HCT116 (cell line): ENCODE measurements around the gene MAN2B2. TPM values are rescaled to one million over a fixed set of nuclear protein-coding genes. Genes with fewer than 3 reads are reported as not detected.

Experiments
- ATAC-seq: fragments of 200-7000 bp; cut with Tn5 transposase; 2 replicates; pipeline ENCODE4 v1.9.1; 2020; ENCODE audit warnings: mild to moderate bottlenecking, moderate library complexity
- BruUV-seq: library from RNA; stranded (reverse); fragments of 400-500 nt; replicated peaks from 2 replicates; lab custom pipeline; 2021; lab: Mats Ljungman, UMichigan
- CTCF ChIA-PET: fragments of 300-600 bp; sonication (Branson Sonifier 250); formaldehyde crosslinking; loops from one replicate; lab custom pipeline; 2021; ENCODE audit warnings: antibody characterized with exemption; lab: Charles Lee
- POLR2A ChIA-PET: fragments of 300-600, 350-600 bp; sonication (Branson Sonifier 250); formaldehyde crosslinking; loops from one replicate; lab custom pipeline; 2021; ENCODE audit warnings: antibody characterized with exemption; lab: Charles Lee
- RAD21 ChIA-PET, 2 experiments: fragments of 300-600 bp; sonication (Branson Sonifier 250); formaldehyde crosslinking; loops; one replicate each; lab custom pipeline; 2023; ENCODE audit warnings: low total read pairs in 2 of 2; ENCODE audit not compliant: uncharacterized antibody in 2 of 2, unreplicated experiment in 2 of 2, low non-redundant PET in 1 of 2; lab: Charles Lee
- DNase-seq: peaks from one replicate; pipeline ENCODE4 v3.0.0-alpha.2; 2010; ENCODE audit warnings: low read depth, low spot score
- H2AFZ ChIP-seq: fragments of 200-600 bp; shearing (Covaris generic), sonication (generic); 2 replicates; pipeline ENCODE4 v1.6.1; 2017; ENCODE audit warnings: low read depth, mixed run types, mixed read lengths, antibody characterized with exemption, low read length; ENCODE audit not compliant: poor library complexity, severe bottlenecking
- H3K27ac ChIP-seq: 2 replicates; pipeline ENCODE4 v1.5.1; 2012; ENCODE audit warnings: low read depth, low read length
- H3K27me3 ChIP-seq: fragments of 200-600 bp; sonication (generic); 2 replicates; pipeline ENCODE4 v1.6.1; 2016; ENCODE audit warnings: mixed run types, low read length, mixed read lengths; ENCODE audit not compliant: insufficient read depth
- H3K36me3 ChIP-seq, 2 experiments: fragments of 200-500 bp in 1 of 2; fragments of 200-600 bp in 1 of 2; sonication (Bioruptor generic) in 1 of 2; sonication (generic) in 1 of 2; 2 replicates each; pipeline versions ENCODE4 v1.5.1 to v1.6.1; 2014 to 2016; ENCODE audit warnings: low read length in 2 of 2, inconsistent platforms in 1 of 2, mixed read lengths in 1 of 2, mixed run types in 1 of 2; ENCODE audit not compliant: insufficient read depth in 2 of 2, control insufficient read depth in 1 of 2
- H3K4me1 ChIP-seq, 2 experiments: fragments of 200-600 bp in 1 of 2; sonication (generic) in 1 of 2; 2 replicates each; pipeline versions ENCODE4 v1.5.1 to v1.6.1; 2012 to 2017; ENCODE audit warnings: low read length in 2 of 2, inconsistent platforms in 1 of 2, mild to moderate bottlenecking in 1 of 2, mixed read lengths in 1 of 2, mixed run types in 1 of 2, moderate library complexity in 1 of 2; ENCODE audit not compliant: insufficient read depth in 2 of 2, control insufficient read depth in 1 of 2
- H3K4me2 ChIP-seq: fragments of 200-600 bp; sonication (generic); 2 replicates; pipeline ENCODE4 v1.6.1; 2017; ENCODE audit warnings: mixed run types, low read length, mixed read lengths
- H3K4me3 ChIP-seq, 2 experiments: fragments of 200-600 bp in 1 of 2; sonication (generic) in 1 of 2; replicated peaks in 1 of 2; 2 replicates each; pipeline ENCODE4 v1.5.1; 2011 to 2016; ENCODE audit warnings: low read length in 2 of 2, control low read depth in 1 of 2, low read depth in 1 of 2, mild to moderate bottlenecking in 1 of 2, mixed read lengths in 1 of 2, mixed run types in 1 of 2
- H3K79me2 ChIP-seq: fragments of 200-600 bp; sonication (generic); 2 replicates; pipeline ENCODE4 v1.6.1; 2017; ENCODE audit warnings: mild to moderate bottlenecking, mixed run types, low read length, moderate library complexity, mixed read lengths; ENCODE audit not compliant: insufficient read depth
- H3K9ac ChIP-seq: fragments of 200-600 bp; sonication (generic); 2 replicates; pipeline ENCODE4 v1.6.1; 2016; ENCODE audit warnings: low read length, mixed read lengths
- H3K9me2 ChIP-seq: fragments of 200-600 bp; sonication (generic), shearing (Covaris generic); 2 replicates; pipeline ENCODE4 v1.6.1; 2017; ENCODE audit warnings: mixed run types, mild to moderate bottlenecking, moderate library complexity; ENCODE audit not compliant: insufficient read depth
- H3K9me3 ChIP-seq, 2 experiments: fragments of 200-500 bp in 1 of 2; fragments of 200-600 bp in 1 of 2; sonication (Bioruptor generic) in 1 of 2; sonication (generic) in 1 of 2; 2 replicates each; pipeline ENCODE4 v1.6.1; 2014 to 2017; ENCODE audit warnings: low read length in 2 of 2, mixed read lengths in 2 of 2, inconsistent platforms in 1 of 2, low read depth in 1 of 2, mild to moderate bottlenecking in 1 of 2, mixed run types in 1 of 2, moderate library complexity in 1 of 2; ENCODE audit not compliant: control insufficient read depth in 1 of 2, insufficient read depth in 1 of 2
- H4K20me1 ChIP-seq: fragments of 200-600 bp; sonication (generic), shearing (Covaris generic); 2 replicates; pipeline ENCODE4 v1.6.1; 2017; ENCODE audit warnings: mixed run types, mild to moderate bottlenecking, moderate library complexity; ENCODE audit not compliant: insufficient read depth
- CTCF ChIP-seq, 3 experiments: fragments of 200-600 bp in 1 of 3; sonication (generic) in 1 of 3; IDR thresholded peaks in 2 of 3; conservative IDR thresholded peaks in 1 of 3; 2 replicates each; pipeline ENCODE4 v1.5.1; 2012 to 2017; ENCODE audit warnings: low read depth in 2 of 3, low read length in 2 of 3, antibody characterized with exemption in 1 of 3, borderline replicate concordance in 1 of 3, control low read depth in 1 of 3, mild to moderate bottlenecking in 1 of 3, mixed read lengths in 1 of 3, mixed run types in 1 of 3, moderate library complexity in 1 of 3; ENCODE audit not compliant: insufficient read depth in 1 of 3
- EGR1 ChIP-seq: IDR thresholded peaks from 2 replicates; pipeline ENCODE4 v1.6.1; 2012; ENCODE audit warnings: low read depth
- ELF1 ChIP-seq: IDR thresholded peaks from 2 replicates; pipeline ENCODE4 v1.6.1; 2012; ENCODE audit warnings: low read depth, borderline replicate concordance
- EZH2 ChIP-seq: fragments of 200-600 bp; sonication (generic); IDR thresholded peaks from 2 replicates; pipeline ENCODE4 v1.6.1; 2017; ENCODE audit warnings: antibody characterized with exemption, mixed run types
- EZH2phosphoT487 ChIP-seq: fragments of 200-600 bp; IDR thresholded peaks from 2 replicates; pipeline ENCODE4 v1.6.1; 2018; ENCODE audit warnings: antibody characterized with exemption, borderline replicate concordance
- FOSL1 ChIP-seq: IDR thresholded peaks from 2 replicates; pipeline ENCODE4 v1.6.1; 2012; ENCODE audit warnings: low read depth
- MAX ChIP-seq: IDR thresholded peaks from 2 replicates; pipeline ENCODE4 v1.6.1; 2012
- RAD21 ChIP-seq: IDR thresholded peaks from 2 replicates; pipeline ENCODE4 v1.6.1; 2012; ENCODE audit warnings: low read depth, mild to moderate bottlenecking
- SP1 ChIP-seq: IDR thresholded peaks from 2 replicates; pipeline ENCODE4 v1.6.1; 2012; ENCODE audit warnings: low read depth
- SRF ChIP-seq: IDR thresholded peaks from 2 replicates; pipeline ENCODE4 v1.6.1; 2012; ENCODE audit warnings: low read depth
- TCF7L2 ChIP-seq: IDR thresholded peaks from 2 replicates; pipeline ENCODE4 v1.7.0; 2011; ENCODE audit warnings: borderline replicate concordance, inconsistent platforms; ENCODE audit not compliant: insufficient read depth, insufficient read length; ENCODE audit errors: extremely low read depth
- YY1 ChIP-seq: IDR thresholded peaks from 2 replicates; pipeline ENCODE4 v1.6.1; 2011; ENCODE audit warnings: low read length, low read depth, moderate library complexity, mild to moderate bottlenecking; ENCODE audit not compliant: insufficient replicate concordance; ENCODE audit errors: extremely low read depth
- ZBTB33 ChIP-seq: IDR thresholded peaks from 2 replicates; pipeline ENCODE4 v1.6.1; 2011; ENCODE audit warnings: mild to moderate bottlenecking, low read length, moderate library complexity; ENCODE audit not compliant: insufficient replicate concordance; ENCODE audit errors: extremely low read depth
- ZFX ChIP-seq: fragments of 450-650 bp; IDR thresholded peaks from 2 replicates; pipeline ENCODE4 v1.6.1; 2017
- intact Hi-C: fragments of 100-400 bp; cut with micrococcal nuclease; formaldehyde crosslinking; loops from 2 replicates; pipeline ENCODE4 v1.10.0; 2022
- total RNA-seq: library from RNA; stranded (reverse); gene quantifications from one replicate; pipeline ENCODE4 v1.2.1, GENCODE V29; 2021; ENCODE audit not compliant: unreplicated experiment

MAN2B2 gene
- total RNA-seq, 1 experiment from 2014 or later, result 18.0 TPM

GRCh38 chr4:6641164-6641970 lies 66.4 kb downstream of the MAN2B2 start:
- intact Hi-C loops, result no loop called here
- DNase-seq (no peak), ATAC-seq (peak; percentile 7)
- ChIA-PET CTCF (no interaction called here), RAD21 (no interaction called here), POLR2A (interaction anchor here (2.8 kb wide), 1 partner anchor 32 kb away, joined by 18 read pairs; a partner anchor contains a TSS)
- Histone ChIP-seq H3K27ac (peak overlapping the region; percentile 88), H3K36me3 (peaks cover 9 to 21% of the 10 kb centered on the region in 2 experiments; a peak in 3 of 4 replicates), H3K9me2 (no peaks in the 10 kb centered on the region), H3K9me3 (no peaks in the 10 kb centered on the region), H3K4me1 (peaks cover 10 to 13% of the 10 kb centered on the region in 2 experiments), H3K9ac (peak overlapping the region; percentile 96), H3K27me3 (no peaks in the 10 kb centered on the region), H3K4me3 (peak overlapping the region; percentile 97 to 99), H4K20me1 (no peaks in the 10 kb centered on the region), H2AFZ (no peak overlapping the region), H3K4me2 (peak overlapping the region; percentile 97), H3K79me2 (peaks cover 30% of the 10 kb centered on the region)
- no TSS peak for BruUV-seq
- TF ChIP-seq ELF1 (no peak), ZFX (peak; percentile 66; the same call in 1 of the 2 replicates)

GRCh38 chr4:6641971-6642320 lies 67.0 kb downstream of the MAN2B2 start:
- H3K4me1 ChIP-seq, result peaks cover 10 to 13% of the 10 kb centered on the region in 2 experiments
- H3K79me2 ChIP-seq, result peaks cover 30% of the 10 kb centered on the region
- H3K9me2 ChIP-seq, result no peaks in the 10 kb centered on the region
- peak overlapping the region; percentile 97 to 99 for H3K4me3 ChIP-seq
- H4K20me1 ChIP-seq, result no peaks in the 10 kb centered on the region
- RAD21 ChIA-PET, result no interaction called here
- H3K9ac ChIP-seq, result peak overlapping the region; percentile 96
- POLR2A ChIA-PET, result interaction anchor here (2.8 kb wide), 1 partner anchor 31 kb away, joined by 18 read pairs; a partner anchor contains a TSS
- no peaks in the 10 kb centered on the region for H3K9me3 ChIP-seq
- no peak overlapping the region for H3K27ac ChIP-seq
- no peak overlapping the region for H2AFZ ChIP-seq
- H3K4me2 ChIP-seq, result peak overlapping the region; percentile 97
- no peak for TF ChIP-seq ELF1
- TF ChIP-seq CTCF (IDR thresholded peaks at IDR 0.05 in 2 of 3, conservative IDR thresholded peaks at IDR 0.05 in 1 of 3; ENCODE audit: borderline replicate concordance in 1 of 3, insufficient read depth in 1 of 3, low read depth in 2 of 3, low read length in 2 of 3), result no peak
- TF ChIP-seq EGR1, result no peak
- TF ChIP-seq FOSL1, result no peak
- TF ChIP-seq TCF7L2, result no peak
- TF ChIP-seq SRF, result no peak
- TF ChIP-seq ZFX, result no peak
- no peak for TF ChIP-seq YY1
- TF ChIP-seq EZH2, result no peak
- no peak for TF ChIP-seq EZH2phosphoT487
- TF ChIP-seq SP1, result no peak
- no peak for TF ChIP-seq ZBTB33
- TF ChIP-seq RAD21, result no peak
- TF ChIP-seq MAX, result no peak
- no peak for DNase-seq
- intact Hi-C loops, result no loop called here
- no peak for ATAC-seq
- H3K27me3 ChIP-seq, result no peaks in the 10 kb centered on the region
- H3K36me3 ChIP-seq, result peaks cover 9 to 21% of the 10 kb centered on the region in 2 experiments; a peak in 3 of 4 replicates
- CTCF ChIA-PET, result no interaction called here
- no TSS peak for BruUV-seq
